GM21825 (cell line): ENCODE data around the gene ABLIM1.

Source experiments
- ATAC-seq: cut with Tn5 transposase; IDR thresholded peaks from one replicate; pipeline ENCODE4 v1.9.1; 2021; ENCODE audit warnings: mild to moderate bottlenecking, moderate library complexity; ENCODE audit not compliant: unreplicated experiment

The ABLIM1 gene

GRCh38 chr10:114429581-114430335, 228.3 kb downstream of the ABLIM1 start:
- no peak for ATAC-seq

DNA sequence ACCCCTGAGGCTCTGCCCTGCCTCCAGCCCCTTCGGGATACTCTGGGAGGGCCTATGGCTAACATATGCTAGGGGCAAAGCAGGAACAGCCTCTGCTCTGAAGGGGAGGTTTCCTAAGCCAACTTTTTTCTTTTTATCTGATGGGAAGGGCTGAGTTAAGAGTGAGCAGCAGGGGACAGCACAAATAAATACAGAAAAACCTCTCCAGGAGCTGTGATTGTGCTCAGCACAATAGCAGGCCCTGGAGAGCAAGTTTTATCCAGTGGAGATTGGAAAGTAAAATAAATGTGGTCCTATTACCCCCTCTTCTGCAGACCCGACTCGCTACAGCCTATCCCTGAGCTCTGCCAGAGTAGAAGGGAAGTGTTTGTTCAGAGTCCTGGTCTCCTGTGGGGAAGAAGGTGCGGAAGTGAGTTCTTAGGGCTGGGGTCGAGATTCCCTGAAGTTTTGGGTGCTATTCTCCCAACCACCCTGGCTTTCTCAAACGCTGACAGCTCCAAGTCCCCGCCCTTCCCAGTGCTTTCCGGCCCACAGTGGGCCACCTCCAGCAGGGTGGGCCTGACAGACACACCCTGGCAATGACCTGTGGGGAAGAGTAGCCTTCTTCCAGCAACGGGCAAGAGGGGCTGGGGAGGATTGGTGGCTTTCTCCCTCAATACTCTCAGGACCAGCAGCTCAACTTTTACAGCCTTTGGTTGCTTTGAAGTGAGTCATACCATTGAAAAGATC, 230.8 kb downstream of the ABLIM1 start:
- no peak for ATAC-seq

GRCh38 chr10:114426476-114426875, 231.6 kb downstream of the ABLIM1 start:
- ATAC-seq = no peak

GRCh38 chr10:114420811-114421485, 237.1 kb downstream of the ABLIM1 start:
- ATAC-seq = no peak

DNA sequence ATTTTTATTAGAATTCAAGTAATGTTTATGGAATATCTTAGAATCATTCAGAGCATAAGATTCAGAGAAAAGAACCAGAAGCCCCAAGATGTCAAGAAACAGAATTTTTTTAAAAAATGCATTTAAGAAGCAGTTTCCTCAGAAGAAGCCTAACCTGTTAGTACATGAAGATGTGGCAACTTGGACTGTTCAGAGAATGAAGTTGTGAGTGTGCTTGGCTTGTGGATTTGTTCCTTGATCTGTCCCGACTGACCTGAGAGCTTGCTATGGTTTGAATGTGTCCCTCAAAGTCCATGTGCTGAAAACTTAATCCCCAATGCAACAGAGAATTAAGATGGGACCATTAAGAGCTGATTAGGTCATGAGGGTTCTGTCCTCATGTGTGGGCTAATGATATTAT, 240.0 kb downstream of the ABLIM1 start:
- ATAC-seq = no peak

DNA sequence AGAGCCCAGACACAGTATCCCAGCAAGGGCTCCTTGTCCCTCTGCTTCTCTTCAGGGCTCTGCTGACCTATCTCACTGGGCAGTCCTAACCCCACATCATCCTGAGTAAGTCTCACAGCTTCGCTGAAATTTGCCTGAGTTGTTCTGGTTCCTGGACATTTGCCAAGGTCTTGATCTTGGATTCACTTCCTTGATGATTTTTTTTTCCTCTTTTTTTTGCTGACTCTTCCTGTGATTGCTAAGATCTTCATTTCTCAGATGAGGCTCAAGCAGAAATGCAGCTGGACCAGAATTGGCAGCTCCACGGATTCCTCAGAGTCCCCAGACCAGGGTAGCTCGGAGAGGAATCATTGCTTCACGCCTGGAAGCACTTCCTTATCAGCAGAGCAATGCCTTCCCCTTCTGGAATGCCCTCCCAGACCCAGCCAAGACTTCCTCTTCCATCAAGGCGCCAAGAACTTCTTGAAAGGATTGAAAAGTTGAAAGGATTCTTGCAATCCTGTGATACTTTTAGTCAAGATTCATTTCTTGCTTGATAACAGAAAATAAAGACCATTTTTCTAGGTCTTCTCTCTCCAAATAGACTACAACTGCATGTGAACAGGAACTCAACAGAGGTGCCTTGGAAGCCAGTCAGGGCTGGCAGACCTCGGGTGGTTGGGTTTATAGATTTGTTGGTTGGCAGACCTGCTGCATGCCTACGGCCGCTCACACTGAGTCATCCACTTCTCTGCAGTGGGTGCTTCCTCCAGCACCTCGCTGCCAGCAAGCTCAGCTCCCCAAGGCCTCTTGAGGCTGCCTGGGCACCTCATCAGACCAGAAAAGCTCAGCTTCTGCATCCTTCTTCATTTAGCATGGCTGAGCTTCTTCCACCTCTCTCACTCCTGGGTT, 244.9 kb downstream of the ABLIM1 start:
- ATAC-seq = no peak

GRCh38 chr10:114408968-114409444, 249.1 kb downstream of the ABLIM1 start:
- ATAC-seq = no peak

DNA sequence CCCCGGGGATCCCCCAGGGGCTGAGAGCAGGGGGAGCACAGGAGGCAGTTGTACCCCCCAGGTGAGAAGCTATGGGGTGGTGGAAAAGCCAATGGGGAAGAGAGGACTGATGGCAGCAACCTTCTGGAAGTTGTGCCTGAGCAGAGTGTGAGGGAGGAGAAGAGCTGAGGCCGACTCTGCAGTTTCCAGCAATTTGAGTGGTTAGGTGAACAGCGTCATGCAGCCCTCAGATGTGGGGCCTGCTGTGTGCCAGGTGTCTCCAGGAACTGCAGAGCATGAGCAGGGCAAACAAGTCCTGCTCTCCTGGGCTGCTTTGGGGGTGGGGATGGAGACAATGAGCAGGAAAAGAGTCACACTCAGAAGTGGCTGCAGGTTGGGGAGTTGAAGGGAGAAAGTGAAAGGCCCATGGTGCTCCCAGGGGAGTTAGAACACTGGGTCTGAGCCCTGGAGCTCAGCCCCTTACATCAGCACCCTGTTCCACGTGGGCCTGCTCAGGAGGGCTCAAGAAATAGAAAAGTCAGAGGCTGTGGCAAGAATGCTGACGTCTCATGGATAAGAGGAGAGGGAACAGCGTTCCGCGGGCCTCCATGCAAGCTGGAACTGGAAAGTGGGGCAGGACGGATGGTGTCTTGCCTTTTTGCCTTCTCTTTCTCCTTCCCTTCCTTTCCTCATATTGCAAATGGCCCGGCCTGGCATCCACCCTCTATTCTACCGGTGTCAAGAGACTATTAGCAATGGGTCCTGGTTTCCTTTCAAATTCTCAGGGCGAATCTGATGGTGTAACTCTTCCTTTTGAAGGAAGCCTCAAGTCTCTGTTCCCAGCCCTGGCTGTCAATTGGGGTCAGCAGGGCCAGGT, 249.7 kb downstream of the ABLIM1 start:
- no peak for ATAC-seq

DNA sequence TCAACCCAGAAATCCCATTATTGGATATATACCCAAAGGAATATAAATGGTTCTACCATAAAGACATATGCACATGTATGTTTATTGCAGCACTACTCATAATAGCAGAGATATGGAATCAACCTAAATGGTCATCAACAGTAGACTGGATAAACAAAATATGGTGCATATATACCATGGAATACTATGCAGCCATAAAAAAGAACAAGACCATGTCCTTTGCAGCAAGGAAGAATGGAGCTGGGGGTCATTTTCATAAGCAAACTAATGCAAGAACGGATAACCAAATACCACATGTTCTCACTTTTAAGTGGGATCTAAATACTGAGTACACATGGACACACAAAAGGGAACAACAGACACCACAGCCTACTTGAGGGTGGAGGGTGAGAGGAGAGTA, 251.6 kb downstream of the ABLIM1 start:
- ATAC-seq = no peak

DNA sequence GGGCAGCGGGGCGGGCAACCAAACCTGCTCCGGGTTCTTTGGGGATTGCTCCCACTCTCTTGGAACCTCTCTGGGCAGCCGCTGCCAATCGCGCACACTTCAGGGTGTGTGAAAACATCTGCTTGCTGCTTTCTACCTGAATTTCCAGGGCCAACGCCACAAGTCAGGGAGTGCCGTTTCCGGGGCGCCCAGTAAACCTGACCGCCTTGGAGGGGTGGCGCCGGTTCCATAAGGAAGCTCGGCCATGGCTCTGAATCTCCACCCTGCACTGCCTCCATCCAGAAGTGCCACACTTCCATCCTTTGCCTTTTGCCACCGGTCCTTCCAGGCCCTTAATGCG, 253.1 kb downstream of the ABLIM1 start:
- ATAC-seq = no peak

GRCh38 chr10:114404171-114405010, 253.7 kb downstream of the ABLIM1 start, which contains the start of gene AFAP1L2:
Gene AFAP1L2 (minus strand): TSS chr10:114404502. CDS start chr10:114404455, 47 bp downstream.
- no peak for ATAC-seq

DNA sequence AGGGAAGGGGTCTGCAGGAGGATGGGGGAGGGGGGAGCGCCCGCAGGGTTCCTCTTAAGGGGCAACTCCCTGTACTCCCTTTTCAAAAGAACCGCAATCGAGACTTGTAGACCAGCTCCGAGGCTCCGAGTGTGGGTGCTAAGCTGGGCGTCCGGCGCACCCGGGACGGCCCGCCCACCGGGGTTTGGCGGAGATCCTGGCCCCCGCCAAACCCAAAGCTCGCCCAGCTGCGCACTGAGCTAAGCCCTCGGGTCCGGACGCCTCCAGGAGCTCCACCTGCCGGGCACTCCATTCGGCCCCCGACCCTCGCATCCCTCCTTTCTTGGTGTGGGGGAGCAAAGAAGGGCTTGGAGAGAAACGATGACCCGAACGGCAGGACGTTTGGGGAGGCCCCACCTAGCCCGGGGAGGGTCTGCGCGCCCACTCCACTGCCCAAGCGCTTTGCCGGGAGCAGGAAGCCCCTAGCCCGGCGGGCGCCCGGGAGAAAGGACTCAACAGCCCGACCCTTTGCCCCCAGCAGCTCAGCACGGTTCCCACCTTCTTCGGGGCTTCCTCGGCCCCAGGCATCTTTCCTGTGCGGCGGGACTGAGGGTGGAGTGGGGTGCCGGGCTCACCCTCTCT, 254.4 kb downstream of the ABLIM1 start:
- ATAC-seq = no peak

DNA sequence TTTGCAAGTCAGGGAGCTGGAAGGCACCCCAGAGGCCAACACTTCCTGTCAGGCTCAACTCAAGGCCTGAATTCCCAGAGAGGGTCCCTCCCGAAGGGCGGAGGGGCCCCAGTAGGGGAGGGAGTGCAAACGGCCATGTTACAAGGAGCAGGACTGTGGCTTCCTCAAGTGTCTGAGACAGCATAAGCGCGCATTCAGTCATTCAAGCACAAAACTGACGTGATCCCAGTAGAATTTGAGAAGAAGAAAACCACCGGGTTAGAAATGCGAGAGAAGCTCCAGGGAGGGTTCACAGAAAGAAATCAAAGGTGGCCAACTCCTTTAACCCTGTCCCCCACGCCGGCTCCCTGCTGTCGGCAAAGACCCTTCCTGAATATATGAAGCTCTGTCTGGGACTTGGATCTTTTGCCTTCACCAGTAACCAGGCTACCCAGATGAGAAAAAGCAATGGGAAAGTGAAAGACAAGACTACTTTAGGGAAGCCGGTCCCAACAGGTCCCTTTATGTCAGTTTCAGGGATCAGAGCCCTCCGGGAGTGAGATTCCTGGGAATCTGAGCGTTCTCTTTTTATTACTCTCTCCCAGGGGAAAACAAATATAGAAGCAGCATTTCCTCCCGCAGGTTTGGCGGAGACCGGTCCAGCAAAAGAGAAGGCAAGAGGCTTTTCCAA, 255.1 kb downstream of the ABLIM1 start:
- ATAC-seq = no peak

- no peak for ATAC-seq
Observed at GRCh38 chr10:114402233-114402632, 255.8 kb downstream of the ABLIM1 start.

DNA sequence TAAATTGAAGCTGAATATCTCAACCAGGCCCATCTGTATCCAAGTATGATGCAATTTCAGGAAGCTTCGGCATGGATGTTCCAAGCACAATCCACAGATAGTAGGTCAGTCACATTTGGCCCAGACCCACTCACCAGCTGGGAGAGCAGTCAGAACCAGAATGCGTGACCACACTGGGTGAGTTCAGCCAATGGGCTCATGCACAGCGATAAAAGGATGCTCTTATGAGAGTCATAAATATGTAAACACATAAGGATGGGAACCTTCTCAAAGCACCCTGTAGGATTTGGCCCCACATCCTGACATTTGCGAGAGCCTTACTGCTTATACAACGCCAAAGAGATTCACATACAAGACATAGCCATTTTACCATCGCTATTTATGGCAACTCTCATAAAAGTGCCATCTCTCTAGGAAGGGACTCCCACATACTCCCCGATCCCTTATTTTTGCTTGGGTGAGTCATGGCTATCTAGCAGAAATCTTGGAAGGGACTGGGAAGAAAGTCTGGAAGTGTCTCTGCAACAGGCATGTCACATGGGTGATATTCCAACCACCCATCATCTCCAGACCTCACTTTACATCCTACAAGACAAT, 256.8 kb downstream of the ABLIM1 start:
- no peak for ATAC-seq

DNA sequence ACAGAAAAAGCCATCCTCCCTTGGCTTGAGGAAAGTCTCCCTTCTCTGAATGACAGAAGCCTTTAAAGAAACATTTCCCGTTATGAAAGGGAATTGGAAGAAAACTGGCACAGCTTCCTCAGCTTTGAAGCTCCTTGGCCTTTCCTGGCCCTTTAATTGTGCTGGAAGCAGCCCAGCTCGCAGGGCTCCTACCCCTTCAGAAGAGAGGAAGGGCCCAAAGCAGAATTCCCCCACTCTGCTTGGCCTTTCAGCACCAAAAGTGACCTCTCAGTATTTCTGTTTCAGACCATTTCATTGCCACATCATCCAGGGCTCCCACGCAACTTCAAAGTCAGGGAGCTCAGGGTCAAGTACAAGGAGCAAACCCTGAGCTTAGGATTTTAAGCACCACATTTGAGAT, 258.0 kb downstream of the ABLIM1 start:
- no peak for ATAC-seq

DNA sequence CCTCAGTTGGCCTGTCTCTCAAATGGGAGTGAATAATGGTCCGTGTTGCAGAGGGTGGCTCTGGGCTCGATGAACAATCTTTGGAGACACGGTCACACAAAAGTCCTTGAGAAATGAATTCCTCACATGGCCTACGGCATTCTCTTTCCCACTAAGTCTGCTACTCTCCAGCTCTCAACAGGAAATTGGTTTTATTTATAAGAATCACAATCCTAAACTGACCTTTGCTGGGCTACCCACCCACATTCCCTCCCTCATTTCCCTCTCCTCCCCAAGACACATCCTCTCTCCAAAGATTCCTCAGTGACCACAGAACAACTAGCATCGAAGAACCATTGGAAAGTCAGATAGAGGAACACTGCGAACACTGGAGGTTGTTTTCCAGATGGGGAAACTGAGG, 258.5 kb downstream of the ABLIM1 start:
- no peak for ATAC-seq
